Fibroblast of villous mesenchyme (primary cell): Measurements from ENCODE around the gene SYPL1. TPM values are rescaled to one million over a fixed set of nuclear protein-coding genes. Genes with fewer than 3 reads are reported as not detected.

Experiments used
- DNase-seq: peaks from one replicate; pipeline ENCODE4 v3.0.0-alpha.2; 2010; ENCODE audit warnings: low read depth
- H3K4me3 ChIP-seq: 2 replicates; pipeline ENCODE4 v1.5.1; 2011; ENCODE audit warnings: low read depth, mild to moderate bottlenecking, low read length
- CTCF ChIP-seq: IDR thresholded peaks from 2 replicates; pipeline ENCODE4 v1.5.1; 2012; ENCODE audit warnings: low read depth, mild to moderate bottlenecking, low read length; ENCODE audit not compliant: insufficient read depth
- total RNA-seq: library from RNA; depleted of rRNA; stranded (reverse); fragments of >200 nt; gene quantifications from 2 replicates; pipeline ENCODE4 v1.2.3, GENCODE V29; 2012

The SYPL1 gene
- total RNA-seq, 1 donor = 55.3 TPM

- no peak for DNase-seq
- H3K4me3 ChIP-seq = no peak overlapping the region
- TF ChIP-seq CTCF = no peak
These were observed 7.3 kb downstream of the SYPL1 start for GRCh38 chr7:106104721-106105260.

- no peak for DNase-seq
- no peak for TF ChIP-seq CTCF
- H3K4me3 ChIP-seq = no peak overlapping the region
These were observed 9.6 kb downstream of the SYPL1 start for GRCh38 chr7:106102387-106102966.

GRCh38 chr7:106101726-106102125 is 10.4 kb downstream of the SYPL1 start:
- H3K4me3 ChIP-seq = no peak overlapping the region
- no peak for TF ChIP-seq CTCF
- no peak for DNase-seq

- H3K4me3 ChIP-seq = no peak overlapping the region
- peak; percentile 16 for DNase-seq
- TF ChIP-seq CTCF = no peak
These were observed 11.1 kb downstream of the SYPL1 start for GRCh38 chr7:106100863-106101629.

- no peak overlapping the region for H3K4me3 ChIP-seq
- no peak for DNase-seq
- TF ChIP-seq CTCF = no peak
These were observed 12.6 kb downstream of the SYPL1 start for GRCh38 chr7:106099539-106099938.

GRCh38 chr7:106098889-106099288 is 13.2 kb downstream of the SYPL1 start:
- no peak for TF ChIP-seq CTCF
- no peak for DNase-seq
- no peak overlapping the region for H3K4me3 ChIP-seq
